Activated CD4-positive, alpha-beta T cell treated with anti-CD3 and anti-CD28 coated beads for 48 hours (primary cell): ENCODE data around the gene PRSS56.
"Not testable (repeated sequence)": the region's sequence is repeated elsewhere in the genome, so short reads cannot be mapped to it uniquely, and the experiment has no call there.

ENCODE experiments used
- DNase-seq: peaks from one replicate; pipeline ENCODE4 v3.0.0-alpha.2; 2020

PRSS56 gene

GRCh38 chr2:232526372-232526941 is 6.3 kb downstream of the PRSS56 start:
- no peak for DNase-seq

GRCh38 chr2:232527905-232528470 is 7.8 kb downstream of the PRSS56 start:
- no peak for DNase-seq

DNA sequence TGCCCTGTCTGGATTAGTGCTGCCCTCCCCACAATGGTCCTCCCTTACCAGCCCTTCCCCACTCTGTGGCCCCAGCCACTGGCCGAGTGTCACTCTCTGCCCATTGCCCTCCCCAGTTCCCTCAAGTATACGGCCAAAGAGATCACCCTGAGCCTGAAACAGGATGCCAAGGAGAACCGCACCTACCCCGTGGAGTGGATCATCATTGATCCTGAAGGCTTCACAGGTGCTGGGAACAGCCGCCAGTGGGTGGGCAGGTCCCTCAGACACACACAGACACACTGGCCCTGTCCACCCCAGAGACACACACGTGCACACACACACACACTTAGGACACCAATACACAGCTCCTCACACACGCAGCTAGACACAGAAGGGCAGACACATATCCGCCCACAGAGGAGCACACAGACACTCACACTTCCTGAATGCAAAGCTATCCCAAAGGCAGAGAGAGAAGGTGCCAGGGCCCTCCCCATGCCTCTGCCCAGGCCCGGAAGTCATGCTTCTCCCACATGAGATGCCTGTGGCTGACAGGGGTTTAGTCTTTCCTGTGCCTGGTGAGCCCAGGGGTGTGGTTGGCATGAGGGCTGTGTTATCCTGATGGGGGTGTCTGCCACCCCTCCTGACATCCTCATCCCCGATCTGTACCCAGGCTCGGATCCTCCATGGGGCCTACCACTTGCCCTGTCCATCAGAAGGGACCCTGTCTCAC is 8.7 kb downstream of the PRSS56 start:
- DNase-seq = no peak

DNA sequence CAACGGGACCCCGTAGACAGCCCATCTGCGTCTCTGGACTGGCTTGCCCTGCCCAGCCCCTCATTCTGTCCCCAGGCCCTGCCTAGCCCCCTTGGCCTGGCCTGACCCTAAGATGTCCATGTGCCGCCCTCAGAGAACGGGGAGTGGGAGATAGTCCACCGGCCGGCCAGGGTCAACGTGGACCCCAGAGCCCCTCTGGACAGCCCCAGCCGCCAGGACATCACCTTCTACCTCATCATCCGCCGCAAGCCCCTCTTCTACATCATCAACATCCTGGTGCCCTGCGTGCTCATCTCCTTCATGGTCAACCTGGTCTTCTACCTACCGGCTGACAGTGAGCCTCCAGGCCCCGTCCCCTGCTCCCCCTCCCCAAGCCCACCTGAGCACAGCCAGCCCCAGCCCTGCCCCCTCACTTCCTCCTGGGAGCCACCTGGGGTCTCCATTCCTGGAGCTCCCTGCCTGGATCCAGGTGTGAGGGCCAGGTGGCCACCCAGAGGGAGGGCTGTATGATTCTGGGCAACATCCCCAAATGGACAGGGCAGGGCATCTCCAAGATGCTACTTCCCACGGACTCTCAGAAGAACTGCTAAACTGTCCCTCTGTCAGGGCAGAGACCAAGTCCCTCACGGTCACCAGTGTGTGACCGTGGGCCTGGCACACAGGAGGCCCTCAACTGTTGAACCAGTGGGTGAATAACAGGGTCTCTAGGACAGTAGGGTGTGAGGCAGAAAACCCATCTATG is 9.8 kb downstream of the PRSS56 start:
- DNase-seq = no peak

DNA sequence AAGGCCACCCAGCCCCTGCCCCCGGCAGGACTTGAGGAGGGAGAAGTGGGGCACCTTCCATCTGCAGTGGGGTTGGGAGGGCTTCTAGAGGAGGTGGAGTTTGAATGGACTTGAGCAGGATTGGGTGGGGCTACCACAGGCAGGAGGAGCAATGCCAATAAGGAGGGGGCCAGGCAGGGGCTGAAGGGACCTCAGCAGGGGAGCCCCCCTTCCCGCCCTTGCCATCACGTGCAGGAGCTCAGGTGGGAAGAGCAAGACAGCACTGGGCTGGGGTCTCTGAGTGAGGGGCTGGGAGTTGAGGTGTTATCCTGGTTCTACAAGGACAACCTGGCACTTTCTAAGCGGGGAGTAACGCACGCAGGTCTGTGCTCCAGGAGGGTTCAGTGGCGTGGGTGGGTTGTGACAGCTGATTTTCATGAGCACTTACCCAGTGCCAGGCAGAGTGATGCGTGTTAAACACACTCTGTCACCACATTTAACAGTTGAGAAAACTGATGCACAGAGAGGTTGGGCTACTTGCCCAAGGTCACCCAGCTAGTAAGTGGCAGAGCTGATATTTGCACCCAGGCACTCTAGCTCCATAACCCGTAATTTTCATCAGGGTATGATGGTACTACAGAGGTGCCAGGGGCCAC is 10.6 kb downstream of the PRSS56 start:
- no peak for DNase-seq

DNA sequence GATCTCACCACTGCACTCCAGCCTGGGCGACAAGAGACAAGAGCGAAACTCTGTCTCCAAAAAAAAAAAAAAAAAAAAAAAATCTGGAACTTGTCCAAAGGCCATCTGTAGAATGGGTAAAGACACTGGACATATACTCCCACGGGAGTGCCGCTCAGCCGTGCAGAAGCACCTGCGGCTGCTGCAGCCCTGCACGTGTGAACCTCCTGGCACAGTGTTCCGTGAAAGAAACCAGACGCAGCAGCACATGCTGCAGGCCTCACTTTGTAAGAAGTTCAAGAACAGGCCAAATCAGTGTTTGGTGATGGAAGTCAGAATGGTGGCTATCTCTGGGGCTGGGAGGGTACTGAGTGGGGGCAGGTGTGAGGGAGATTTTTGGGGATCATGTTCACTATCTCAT is 12.2 kb downstream of the PRSS56 start:
- no peak for DNase-seq

GRCh38 chr2:232532821-232533220 is 12.6 kb downstream of the PRSS56 start:
- not testable (repeated sequence) for DNase-seq

DNA sequence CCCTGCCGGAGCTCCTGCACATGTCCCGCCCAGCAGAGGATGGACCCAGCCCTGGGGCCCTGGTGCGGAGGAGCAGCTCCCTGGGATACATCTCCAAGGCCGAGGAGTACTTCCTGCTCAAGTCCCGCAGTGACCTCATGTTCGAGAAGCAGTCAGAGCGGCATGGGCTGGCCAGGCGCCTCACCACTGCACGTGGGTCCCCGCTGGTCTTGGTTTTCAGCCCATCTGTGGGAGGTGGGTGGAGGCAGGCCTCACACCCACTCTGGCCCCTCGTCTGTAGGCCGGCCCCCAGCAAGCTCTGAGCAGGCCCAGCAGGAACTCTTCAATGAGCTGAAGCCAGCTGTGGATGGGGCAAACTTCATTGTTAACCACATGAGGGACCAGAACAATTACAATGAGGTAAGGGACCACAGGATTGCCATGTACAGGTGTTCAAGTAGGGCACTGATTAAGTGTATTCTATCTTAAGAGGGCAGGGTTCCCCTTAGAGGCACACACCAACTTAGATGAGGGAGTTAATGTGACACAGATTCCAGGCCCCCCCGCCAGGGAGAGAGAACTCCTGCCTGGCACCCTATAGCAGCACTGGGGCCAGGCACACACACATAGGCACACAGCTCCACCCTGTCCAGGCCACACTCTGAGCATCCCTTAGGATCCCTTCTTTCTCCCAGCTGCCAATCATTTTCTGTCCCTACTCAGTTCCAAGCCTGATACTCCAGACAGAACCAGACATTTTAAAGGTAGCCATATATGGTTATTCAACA is 13.9 kb downstream of the PRSS56 start:
- no peak for DNase-seq

DNA sequence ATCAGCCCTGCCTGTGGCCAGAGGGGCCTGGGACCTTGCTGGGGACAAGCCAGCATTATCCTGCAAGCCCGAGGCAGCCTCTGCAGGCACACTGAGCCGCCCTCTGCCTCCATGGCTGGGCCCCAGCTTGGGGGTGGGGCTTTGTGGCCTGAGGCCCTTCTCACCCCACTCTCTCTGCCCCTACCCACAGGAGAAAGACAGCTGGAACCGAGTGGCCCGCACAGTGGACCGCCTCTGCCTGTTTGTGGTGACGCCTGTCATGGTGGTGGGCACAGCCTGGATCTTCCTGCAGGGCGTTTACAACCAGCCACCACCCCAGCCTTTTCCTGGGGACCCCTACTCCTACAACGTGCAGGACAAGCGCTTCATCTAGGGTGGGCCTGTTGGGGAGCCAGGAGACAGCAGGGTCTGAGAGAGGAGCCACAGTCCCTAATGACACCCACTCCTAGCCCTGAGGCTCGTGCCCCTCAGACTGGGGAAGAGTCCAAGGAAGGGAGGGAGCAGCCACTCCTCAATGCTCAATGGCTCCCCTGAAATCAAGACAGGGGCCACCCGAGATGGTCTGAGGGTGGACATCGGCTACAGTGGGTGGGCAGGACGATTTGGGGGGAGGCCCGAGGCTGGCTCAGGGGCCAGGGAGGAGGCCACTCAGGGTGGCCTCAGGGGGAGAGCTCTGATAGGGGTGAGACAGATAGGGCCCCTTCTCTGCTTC is 14.9 kb downstream of the PRSS56 start:
- DNase-seq = no peak

GRCh38 chr2:232535761-232536530 is 15.8 kb downstream of the PRSS56 start:
- DNase-seq = no peak

DNA sequence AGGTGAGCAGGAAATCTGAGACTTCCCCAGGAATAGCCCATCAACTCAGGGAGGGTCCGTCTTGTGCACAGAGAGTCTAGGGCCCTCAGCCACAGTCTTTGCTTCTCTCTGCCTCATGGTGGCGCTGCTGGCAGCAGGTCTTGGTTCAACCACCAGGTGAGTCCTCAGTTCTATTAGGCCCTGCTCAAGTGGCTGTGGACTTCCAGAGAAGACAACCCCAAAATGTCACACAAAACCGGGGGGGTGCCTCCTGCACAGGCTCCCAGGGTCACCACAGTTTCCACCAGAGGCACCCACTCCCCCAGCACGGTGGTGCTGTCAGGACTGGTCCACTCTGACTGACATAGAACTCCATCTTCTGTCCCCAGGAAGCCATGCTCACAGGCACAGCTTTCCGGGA is 16.9 kb downstream of the PRSS56 start:
- DNase-seq = peak; percentile 48

DNA sequence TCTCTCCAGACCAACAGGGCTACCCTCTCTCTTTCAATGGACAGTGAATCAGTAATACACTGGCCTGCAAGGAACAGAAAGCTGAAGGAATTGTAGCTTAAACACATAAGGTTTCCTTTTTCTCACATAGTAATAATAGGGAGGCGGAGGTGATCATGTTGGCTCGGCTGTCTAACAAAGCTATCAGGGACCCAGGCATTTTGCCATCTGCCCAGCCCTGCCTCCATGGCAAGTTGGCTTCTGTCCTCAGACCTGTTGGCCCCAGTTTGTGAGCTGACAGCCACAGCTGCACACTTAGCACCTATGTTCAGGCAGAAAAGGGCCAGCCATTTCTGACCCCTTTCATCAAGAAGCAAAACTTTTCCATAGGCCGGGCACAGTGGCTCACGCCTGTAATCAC is 17.3 kb downstream of the PRSS56 start:
- no peak for DNase-seq

DNA sequence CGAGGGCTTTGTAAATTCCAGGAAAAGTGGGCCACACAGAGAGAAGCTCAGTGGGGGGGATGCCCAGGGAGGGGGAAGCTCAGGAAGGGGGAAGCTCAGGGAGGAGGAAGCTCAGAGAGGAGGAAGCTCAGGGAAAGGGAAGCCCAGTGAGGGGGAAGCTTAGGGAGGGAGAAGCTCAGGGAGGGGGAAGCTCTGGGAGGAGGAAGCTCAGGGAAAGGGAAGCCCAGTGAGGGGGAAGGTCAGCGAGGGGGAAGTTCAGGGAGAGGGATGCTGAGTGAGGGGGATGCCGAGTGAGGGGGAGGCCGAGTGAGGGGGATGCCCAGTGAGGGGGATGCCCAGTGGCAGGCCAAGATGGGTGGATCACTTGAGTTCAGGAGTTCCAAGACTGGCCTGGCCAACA is 18.5 kb downstream of the PRSS56 start:
- DNase-seq = no peak

DNA sequence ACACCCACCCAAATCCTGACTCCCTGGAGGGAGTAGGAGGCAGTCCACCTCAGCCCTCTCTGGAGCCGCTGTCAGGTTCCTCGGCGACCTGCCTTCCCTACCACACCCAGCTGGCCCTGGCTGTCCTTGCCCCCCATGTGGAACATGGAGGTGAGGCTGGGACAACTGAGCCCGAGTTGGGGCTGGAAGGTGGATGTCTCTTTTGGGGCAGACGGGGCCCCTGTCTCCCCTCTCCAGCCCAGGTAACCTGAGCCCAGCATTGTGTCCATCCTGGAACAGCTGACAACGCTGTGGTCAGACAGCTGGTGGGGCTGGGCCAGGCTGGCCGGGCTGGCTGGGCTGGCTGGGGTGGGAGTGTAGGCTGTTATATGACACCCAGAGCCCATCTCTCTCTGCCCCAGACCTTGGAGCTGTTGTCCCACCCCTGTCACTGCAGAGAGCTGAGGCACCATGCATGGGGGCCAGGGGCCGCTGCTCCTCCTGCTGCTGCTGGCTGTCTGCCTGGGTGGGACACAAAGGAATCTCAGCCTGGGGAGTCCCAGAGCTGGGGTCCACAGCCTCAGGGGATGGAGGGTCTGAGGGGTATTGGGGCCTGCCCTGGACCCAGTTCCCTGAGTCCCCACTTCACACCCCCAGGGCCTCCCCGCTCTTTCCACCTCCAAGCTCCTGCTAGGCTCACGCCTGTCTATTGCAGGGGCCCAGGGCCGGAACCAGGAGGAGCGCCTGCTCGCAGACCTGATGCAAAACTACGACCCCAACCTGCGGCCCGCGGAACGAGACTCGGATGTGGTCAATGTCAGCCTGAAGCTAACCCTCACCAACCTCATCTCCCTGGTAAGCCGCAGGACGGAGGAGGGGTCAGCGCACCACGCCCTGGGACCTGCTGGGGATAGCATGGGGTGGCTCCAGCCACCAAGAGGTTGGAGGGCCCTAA is 19.4 kb downstream of the PRSS56 start, which contains the start of gene CHRNG:
CHRNG (plus strand) TSS at position 395 of the 934 bp plus-strand sequence; CDS start at position 451, 56 bp downstream.
- no peak for DNase-seq

DNA sequence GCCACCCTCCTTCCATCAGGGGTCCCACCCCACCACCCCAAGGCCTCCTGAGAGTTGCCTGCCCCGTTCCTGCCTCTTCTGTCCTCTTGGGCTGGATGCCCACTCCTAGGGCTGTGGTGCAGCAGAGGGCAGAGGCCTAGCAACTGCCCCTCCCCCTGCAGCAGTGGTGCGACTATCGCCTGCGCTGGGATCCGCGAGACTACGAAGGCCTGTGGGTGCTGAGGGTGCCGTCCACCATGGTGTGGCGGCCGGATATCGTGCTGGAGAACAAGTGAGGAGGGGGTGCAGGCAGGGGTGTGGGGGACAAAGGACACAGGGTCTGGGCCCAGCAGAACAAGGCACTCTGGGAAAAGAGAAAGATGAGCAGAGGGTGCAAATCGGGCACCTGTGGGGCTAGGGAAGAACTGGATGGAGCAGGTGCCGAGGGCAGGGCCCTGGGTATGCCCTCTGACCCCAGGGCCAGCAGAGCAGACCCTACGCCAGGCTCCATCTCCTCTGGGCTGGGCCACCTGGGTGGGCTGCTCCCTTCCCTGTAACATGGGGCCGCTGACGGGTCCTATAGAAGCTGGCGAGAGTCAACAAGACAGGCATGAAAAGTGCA is 20.4 kb downstream of the PRSS56 start:
- no peak for DNase-seq

DNA sequence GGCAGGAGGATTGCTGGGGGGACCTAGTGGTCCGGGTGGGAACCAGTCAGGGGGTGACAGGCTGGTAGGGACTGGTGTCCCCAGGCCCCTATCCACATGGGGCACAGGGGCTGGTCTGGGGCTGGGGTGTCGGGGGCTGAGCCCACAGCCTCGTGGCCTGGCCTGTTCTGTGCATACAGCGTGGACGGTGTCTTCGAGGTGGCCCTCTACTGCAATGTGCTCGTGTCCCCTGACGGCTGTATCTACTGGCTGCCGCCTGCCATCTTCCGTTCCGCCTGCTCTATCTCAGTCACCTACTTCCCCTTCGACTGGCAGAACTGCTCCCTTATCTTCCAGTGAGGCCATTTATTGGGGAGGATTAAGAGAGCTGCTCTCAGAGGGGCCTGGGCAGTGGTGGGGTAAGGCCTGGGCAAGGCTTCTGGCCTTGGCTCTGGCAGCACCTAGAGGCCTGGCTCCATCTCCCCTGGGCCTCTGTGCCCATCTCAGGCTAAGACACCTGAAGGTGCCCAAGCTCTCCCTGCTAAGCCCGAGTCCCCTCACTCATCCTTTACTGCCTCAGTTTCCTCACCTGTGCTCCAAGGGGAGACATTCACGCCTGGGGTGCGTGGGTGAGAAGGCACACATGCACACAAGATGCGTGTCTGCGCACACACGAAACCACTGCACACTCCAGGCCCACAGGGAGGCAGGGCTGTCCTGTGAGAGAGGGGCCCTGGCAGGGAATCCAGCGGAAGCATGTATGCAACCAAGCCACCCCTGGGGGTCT is 21.2 kb downstream of the PRSS56 start:
- no peak for DNase-seq

DNA sequence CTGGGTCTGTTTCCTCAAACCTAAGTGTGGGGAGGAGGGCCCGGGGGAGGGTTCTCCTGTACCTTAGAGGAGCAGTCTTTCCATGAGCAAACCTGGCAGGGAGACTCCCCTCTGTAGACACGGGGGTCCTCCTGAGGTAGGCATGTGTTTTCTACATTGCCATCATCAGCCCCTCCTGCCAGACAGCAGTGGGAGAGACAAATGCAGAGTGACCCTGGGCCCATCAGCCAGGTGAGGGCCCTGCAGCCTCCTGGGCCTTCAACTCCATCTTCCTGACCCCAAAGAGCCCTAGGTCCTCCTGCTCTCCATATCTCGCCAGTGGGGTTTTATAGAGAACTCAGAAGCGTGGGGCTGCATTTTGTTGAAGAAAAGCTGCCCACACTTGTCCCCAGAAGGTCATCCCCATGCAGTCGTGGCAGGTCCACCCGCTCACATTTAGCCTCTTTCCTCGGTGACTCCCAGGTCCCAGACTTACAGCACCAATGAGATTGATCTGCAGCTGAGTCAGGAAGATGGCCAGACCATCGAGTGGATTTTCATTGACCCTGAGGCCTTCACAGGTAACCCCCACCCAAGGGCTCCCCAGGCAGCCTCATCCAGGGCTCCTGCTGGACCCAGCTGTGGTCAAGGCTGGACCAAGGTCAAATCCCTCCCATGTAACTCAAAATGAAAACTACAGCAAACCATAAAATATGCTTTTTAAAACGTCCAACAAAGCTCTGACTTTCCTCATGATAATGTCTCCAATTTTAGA is 21.9 kb downstream of the PRSS56 start:
- DNase-seq = no peak
